ENCODE data around the gene SMIM20.

The SMIM20 gene

DNA sequence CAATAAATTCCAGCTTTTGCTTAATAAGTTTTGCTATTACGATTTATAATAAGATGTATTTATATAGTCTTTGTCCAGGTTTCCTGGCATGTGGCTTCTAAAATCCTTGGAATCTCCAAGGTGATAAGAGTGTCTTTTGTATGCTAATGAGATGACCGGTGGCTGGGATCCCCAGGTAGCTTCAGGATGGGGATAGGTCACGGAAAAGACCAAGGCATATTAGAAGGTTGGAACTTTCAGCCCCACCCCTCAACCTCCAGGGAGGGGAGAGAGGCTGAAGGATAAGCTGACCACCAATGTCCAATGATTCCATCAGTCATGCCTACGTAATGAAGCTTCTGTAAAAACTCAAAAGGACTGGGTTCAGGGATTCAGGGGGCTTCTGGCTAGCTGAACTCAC, 41.7 kb downstream of the SMIM20 start:
- no peak for DNase-seq (ENCODE audit: low spot score)

DNA sequence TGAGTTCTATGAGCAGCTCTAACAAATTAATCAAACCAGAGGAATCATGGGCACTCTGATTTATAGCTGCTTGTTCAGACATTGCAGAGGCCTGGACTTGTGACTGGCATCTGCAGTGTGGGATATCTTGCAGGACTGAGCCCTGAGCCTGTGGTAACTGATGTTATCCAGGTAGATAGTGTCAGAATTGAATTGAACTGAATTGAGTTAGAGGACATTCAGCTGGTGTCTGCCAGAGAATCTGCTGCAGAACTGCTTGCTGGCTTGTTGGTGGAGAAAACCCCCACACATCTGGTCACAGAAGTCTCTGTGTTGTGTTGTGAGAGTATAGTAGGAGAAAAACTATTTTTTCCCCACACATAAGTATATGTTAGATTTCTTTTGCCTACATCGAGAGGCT, 42.2 kb downstream of the SMIM20 start:
- no peak for DNase-seq (ENCODE audit: low spot score)

DNA sequence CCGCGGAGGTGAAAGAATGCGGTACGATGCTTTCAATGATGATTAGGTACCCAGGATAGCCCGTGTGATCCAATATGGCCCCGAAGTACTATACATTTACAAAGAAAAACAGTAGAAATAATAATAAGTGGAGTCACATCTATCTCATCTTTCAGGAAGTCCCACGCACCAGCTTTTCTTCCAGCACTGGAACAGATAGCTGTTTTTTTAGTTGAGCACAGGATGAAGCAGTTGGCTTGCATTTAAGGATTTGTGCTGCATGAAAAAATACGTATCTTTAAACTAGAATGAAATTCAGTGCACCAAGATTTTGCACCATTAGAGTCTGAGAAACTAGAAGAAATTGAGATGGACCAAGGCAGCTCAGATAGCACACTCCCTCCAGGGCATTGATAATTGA, 44.1 kb downstream of the SMIM20 start:
- DNase-seq (ENCODE audit: low spot score): no peak

DNA sequence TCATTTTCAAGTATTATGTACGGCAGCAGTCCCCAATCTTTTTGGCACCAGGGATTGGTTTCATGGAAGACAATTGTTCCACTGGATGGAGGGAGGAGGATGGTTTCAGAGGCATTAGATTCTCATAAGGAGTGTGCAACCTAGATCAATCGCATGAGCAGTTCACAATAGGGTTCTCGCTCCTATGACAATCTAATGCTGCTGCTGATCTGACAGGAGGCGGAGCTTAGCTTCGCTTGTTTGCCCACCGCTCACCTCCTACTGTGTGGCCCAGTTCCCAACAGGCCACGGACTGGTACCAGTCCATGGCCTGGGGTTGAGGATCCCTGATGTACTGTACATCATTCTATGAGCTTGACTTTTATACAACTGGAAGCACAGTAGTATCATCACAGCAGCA, 48.4 kb downstream of the SMIM20 start:
- DNase-seq (ENCODE audit: low spot score): no peak

DNA sequence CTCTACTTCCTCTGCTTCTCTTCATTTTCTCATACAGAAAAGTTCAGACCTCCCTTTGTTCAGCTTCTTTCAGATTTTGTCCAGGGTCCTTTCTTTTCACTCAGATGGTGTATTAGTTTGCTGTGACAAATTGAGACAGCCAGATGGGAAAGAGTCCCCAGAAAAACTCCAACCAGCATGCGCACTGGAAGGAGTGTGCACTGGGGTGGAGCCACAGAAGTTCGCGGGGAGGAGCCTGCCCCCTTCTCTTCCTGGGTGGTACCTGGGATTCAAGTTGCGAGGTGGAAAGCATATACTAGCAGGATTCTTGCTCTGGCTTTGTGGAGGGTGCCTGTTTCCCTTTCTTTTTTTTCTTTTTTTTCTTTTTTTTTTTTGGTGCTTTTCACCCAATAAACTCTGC, 51.6 kb downstream of the SMIM20 start:
- no peak for DNase-seq (ENCODE audit: low spot score)

DNA sequence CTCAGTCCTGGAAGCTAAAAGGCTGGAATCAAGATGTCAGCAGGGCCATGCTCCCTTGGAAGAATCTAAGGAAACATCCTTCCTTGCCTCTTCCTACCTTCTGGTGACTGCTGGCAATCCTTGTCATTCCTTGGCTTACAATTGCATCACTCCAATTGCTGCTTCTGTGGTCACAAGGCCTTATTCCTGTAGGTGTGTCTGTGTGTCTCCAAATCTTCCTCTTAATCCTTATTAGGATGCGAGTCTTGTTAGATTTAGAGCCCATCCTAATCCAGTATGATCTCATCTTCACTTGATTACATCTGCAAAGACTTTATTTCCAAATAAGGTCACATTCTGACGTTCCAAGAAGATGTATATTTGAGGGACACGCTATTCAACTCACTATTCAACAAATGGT, 52.2 kb downstream of the SMIM20 start:
- no peak for DNase-seq (ENCODE audit: low spot score)

DNA sequence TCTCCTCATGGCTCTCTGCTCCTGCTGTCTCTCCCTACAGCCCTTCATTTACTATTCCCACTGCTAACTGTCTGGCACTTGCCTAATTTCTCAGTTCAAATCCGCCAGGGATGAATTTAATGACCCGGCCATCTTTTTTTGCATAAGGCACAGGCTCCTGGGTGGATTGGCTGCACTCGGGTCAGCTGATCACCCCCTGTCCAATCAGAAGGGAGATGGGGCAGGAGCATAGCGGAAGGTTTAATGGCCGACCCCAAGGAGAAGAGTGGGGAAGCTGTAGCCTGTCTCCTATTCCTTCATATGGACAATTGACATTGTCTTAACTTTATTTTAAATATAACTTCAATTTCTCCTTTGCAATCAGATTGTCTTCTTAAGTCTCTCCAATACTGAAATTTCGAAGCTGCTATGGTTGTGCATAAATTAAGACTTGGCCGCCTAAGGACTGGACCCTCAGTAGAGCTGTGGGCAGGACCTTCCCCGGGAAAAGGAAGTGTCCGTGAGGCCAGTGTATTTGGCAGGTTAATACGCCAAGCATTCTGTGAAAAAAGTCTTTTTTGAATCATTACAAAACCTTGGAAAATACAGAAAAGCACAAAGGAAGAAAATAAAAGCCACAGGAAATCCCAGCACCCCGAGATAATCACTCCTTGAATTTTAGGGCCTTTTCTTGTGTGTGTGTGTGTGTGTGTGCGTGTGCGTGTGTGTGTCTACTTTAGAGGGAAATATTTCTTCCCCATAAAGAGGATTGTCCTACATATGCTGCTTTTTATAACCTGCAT, 55.5 kb downstream of the SMIM20 start:
- DNase-seq (ENCODE audit: low spot score): no peak

DNA sequence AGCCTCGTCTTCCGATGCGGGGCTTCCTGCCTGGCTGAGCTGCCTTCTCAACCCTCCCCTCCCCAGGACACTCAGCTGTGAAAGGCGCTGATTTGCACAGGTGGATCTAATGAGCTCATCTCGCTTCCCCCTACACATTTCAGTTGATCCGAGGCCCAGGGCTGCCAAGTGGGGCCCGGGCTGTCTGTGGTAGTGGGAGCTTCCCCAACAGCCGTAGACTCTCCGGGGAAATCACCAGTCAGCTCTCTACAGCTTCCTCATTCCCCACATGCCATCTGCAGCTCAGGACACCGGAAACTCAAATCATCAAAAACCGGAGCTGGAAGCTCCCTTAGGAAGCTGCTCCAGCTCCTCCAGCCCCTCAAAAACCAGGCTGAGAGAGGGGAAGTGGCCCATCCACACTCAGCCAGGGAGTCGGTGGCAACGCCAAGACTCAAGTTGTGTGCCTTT, 56.2 kb downstream of the SMIM20 start:
- no peak for DNase-seq (ENCODE audit: low spot score)

DNA sequence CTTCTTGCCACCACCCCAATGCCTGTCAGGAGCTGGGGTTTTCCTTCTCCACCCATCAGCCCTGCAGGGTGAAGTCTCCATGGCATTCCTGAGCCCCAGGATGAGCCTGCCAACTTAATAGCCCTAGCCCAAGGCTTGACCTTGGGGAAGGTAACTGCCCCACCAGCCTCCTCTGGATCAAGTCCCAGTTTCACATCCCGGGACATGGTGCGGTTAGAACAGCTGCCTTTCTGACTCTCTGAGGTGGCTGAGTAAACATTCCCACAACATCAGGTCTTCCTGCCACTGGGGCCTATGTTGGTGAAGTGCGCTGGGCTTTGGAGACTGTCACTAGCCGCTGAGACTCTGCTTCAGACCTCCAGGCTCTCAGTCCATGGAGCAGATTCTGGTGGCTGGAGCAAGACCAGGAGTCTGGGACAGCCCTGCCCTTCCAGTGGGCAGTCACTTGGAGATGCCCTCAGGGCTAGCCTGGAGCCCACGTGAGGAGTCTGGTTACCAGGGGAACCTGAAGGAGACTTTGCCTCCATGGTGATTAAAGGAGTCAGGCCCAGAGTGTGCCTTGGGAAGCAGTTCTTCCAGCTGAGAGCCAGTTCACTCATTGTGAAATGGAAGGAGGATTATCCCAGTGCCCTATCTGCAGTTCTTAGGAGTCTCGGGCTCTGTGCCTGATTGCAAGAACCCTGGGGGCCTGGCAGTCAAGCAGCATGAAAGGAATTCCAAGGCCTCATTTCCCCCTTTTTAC, 56.8 kb downstream of the SMIM20 start:
- no peak for DNase-seq (ENCODE audit: low spot score)

DNA sequence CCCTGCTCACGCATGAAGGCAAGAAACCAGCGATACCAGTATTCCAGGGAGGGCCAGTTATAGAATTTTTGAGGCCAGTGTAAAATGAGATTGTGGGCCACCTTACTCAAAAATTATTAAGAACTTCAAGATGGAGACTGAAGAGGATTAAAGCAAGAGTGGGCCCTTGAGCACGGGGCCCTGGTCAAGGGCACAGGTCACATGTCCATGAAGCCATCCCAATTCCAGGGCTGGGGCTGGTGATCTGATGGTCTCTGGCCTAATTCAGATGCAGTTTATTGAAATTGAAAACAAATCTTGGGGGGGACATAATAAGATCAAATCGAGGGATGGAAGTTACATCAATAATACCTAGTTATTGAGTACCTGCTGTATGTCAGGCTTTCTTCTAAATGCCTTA, 58.3 kb downstream of the SMIM20 start:
- no peak for DNase-seq (ENCODE audit: low spot score)

DNA sequence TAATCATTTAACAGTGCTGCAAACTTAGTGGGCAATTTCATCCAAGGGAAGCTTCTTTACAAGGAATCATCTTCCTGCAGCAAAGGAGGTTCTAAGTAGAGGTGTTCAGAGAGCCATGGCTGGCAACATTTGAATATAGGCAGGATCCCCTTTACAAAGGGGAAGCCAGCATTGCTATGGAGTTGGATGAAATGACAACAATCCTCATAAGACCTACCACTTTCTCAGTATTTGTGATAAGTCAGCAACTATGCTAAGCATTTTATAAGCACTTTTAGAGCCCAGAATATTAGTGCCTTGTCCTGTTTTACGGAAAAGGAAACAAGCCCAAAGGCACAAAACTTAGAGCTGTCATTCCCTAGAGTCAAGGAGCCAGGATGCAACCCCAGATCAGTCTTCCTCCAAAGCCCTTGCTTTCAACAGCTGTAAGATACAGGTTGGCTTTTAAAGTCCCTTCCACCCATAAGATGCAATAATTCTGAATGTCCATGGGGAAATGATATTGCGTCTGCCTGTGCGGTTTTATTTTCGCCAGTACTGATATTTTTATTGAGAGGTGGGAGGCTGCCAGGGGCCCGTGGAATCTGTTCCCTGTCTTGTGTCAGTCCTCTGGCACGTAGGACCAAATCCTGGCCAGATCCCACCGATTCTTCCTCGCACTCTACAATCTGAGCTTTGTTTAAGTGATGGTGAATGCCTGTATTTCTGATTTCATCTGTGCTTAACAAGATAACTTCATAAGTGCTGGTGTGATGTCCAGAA, 59.1 kb downstream of the SMIM20 start:
- no peak for DNase-seq (ENCODE audit: low spot score)

DNA sequence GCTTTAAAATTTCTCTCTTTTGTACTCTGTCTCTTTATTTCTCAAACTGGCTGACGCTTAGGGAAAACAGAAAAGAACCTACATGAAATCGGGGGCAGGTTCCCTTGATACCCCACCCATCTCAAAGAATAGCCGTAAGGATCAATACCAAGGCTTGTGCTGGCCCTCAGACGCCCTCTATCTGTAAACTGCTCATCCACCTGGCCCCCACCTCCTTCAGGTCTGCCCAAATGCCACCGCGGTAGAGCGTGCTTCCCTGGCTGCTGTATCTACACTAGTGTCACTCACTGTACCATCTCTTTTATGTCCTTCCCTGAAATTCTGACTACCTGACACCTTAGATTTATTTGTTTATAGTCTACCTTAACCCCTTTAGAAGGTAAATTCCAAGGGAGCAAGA, 62.8 kb downstream of the SMIM20 start:
- no peak for DNase-seq (ENCODE audit: low spot score)

DNA sequence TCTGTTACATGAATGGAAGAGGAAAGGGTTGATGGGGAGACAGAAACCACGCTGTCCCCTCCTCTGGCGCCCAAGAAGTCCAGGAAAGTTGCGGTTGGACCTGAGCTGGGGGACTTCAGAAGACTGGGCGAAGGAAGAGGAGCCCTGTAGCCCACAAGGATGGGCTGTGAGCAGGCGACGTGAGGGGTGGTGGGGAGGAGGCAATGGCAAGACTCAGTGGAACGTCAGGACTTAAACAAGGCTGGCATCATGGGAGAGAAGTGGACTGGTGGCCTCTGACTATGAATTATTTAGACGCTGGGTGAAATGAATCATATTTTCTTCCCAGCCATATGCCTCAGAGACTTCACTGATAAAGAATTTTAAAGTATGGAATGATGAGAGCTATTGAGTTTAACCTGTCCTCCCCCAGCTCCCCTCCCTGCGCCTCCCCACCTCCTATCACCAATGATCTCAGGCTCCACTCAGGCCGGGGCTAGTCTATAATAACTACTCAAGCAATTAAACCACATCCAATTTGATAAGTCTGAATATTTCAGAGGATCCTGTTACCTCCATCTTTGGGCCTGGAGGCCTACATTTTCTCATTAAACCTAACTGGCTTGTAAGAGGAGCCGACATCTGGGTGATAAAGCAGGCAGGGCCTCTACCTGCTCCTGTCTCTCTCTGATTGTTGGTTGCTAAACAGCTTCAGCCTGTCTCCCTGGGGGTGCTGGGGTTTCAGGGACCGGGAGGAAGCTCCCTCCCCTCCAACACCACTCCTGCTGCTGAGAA, 63.6 kb downstream of the SMIM20 start:
- no peak for DNase-seq (ENCODE audit: low spot score)

DNA sequence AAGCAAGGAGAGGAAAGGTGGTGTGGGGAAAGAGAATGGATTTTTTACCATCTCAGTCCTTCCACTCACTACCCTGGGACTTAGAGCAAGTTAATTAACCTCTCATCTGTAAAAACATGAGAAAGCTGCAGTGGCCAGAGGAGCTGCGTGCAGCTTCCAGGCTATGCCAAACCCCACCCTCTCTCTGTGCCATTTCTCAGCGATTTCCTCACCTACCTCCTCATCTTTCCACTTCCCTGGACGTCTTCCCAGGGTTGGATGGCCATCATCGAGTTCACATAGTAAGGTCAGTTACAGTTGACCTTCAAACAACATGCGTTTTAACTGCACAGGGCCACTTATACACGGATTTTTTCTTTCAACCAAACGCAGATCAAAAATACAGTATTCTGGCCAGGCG, 64.3 kb downstream of the SMIM20 start:
- no peak for DNase-seq (ENCODE audit: low spot score)

Measured in iPS-NIHi11 (cell line).